PC-9 (cell line): Measurements from ENCODE around the gene TXNDC2. TPM values are rescaled to one million over a fixed set of nuclear protein-coding genes. Genes with fewer than 3 reads are reported as not detected.

Source experiments
- BruUV-seq: library from RNA; stranded (reverse); fragments of 400-500 nt; replicated peaks from 2 replicates; lab custom pipeline; 2021; lab: Mats Ljungman, UMichigan
- CTCF ChIA-PET: fragments of 300-600 bp; sonication (Branson Sonifier 250); formaldehyde crosslinking; loops from one replicate; lab custom pipeline; 2022; ENCODE audit warnings: antibody characterized with exemption; lab: Charles Lee
- POLR2A ChIA-PET: fragments of 300-600 bp; sonication (Branson Sonifier 250); formaldehyde crosslinking; loops from one replicate; lab custom pipeline; 2022; ENCODE audit warnings: antibody characterized with exemption; ENCODE audit not compliant: unreplicated experiment; lab: Charles Lee
- DNase-seq, 2 experiments: peaks; one replicate each; pipeline versions ENCODE4 v3.0.0 to v3.0.0-alpha.2; 2015 to 2022; ENCODE audit warnings: mixed read lengths in 1 of 2
- H2AFZ ChIP-seq: fragments of 200-600 bp; sonication (generic); 2 replicates; pipeline ENCODE4 v1.8.1; 2017; ENCODE audit warnings: antibody characterized with exemption
- H3F3A ChIP-seq: fragments of 200-600 bp; sonication (generic); 2 replicates; pipeline ENCODE4 v1.8.1; 2017; ENCODE audit warnings: antibody characterized with exemption, mild to moderate bottlenecking, low read depth; ENCODE audit not compliant: insufficient read depth
- H3K27ac ChIP-seq: fragments of 200-600 bp; sonication (generic); 2 replicates; pipeline ENCODE4 v1.6.1; 2016; ENCODE audit warnings: mixed run types
- H3K27me3 ChIP-seq: fragments of 200-600 bp; sonication (generic); 2 replicates; pipeline ENCODE4 v1.6.1; 2016; ENCODE audit warnings: low read depth, mixed run types; ENCODE audit not compliant: insufficient read depth
- H3K36me3 ChIP-seq: fragments of 200-600 bp; sonication (generic); 2 replicates; pipeline ENCODE4 v1.6.1; 2016; ENCODE audit warnings: low read depth, mixed run types
- H3K4me1 ChIP-seq: fragments of 200-600 bp; sonication (generic); replicated peaks from 2 replicates; pipeline ENCODE4 v1.6.1; 2016; ENCODE audit warnings: mixed run types; ENCODE audit not compliant: insufficient read depth
- H3K4me2 ChIP-seq: fragments of 200-600 bp; sonication (generic); 2 replicates; pipeline ENCODE4 v1.6.1; 2017; ENCODE audit warnings: mixed run types
- H3K4me3 ChIP-seq: fragments of 200-600 bp; sonication (generic); 2 replicates; pipeline ENCODE4 v1.6.1; 2016; ENCODE audit warnings: mixed run types
- H3K79me2 ChIP-seq: fragments of 200-600 bp; sonication (generic); 2 replicates; pipeline ENCODE4 v1.6.1; 2017; ENCODE audit warnings: low read depth, mixed run types
- H3K9me2 ChIP-seq: fragments of 200-600 bp; sonication (generic); 2 replicates; pipeline ENCODE4 v1.8.1; 2017; ENCODE audit warnings: mild to moderate bottlenecking; ENCODE audit not compliant: insufficient read depth
- H3K9me3 ChIP-seq: fragments of 200-600 bp; sonication (generic); 2 replicates; pipeline ENCODE4 v1.8.1; 2016; ENCODE audit warnings: low read depth; ENCODE audit not compliant: insufficient read depth
- H4K20me1 ChIP-seq: fragments of 200-600 bp; sonication (generic); 2 replicates; pipeline ENCODE4 v1.8.1; 2017; ENCODE audit not compliant: insufficient read depth
- EZH2 ChIP-seq: fragments of 200-600 bp; sonication (generic); IDR thresholded peaks from 2 replicates; pipeline ENCODE4 v1.8.0; 2017; ENCODE audit warnings: antibody characterized with exemption, low read depth
- intact Hi-C: fragments of 100-400 bp; cut with micrococcal nuclease; formaldehyde crosslinking; loops from one replicate; pipeline ENCODE4 v1.10.0; 2022; ENCODE audit not compliant: unreplicated experiment
- total RNA-seq: library from RNA; stranded (reverse); gene quantifications from 2 replicates; pipeline ENCODE4 v1.2.3, GENCODE V29; 2021
- TF ChIP-seq, protein P1 (sequence below): fragments of 200-600 bp; sonication (generic); conservative IDR thresholded peaks from 2 replicates; pipeline ENCODE4 v1.6.1; 2017; ENCODE audit warnings: mixed run types, antibody characterized with exemption, mild to moderate bottlenecking, moderate library complexity

Gene TXNDC2
- total RNA-seq, 1 experiment from 2014 or later = 0.11 TPM

DNA sequence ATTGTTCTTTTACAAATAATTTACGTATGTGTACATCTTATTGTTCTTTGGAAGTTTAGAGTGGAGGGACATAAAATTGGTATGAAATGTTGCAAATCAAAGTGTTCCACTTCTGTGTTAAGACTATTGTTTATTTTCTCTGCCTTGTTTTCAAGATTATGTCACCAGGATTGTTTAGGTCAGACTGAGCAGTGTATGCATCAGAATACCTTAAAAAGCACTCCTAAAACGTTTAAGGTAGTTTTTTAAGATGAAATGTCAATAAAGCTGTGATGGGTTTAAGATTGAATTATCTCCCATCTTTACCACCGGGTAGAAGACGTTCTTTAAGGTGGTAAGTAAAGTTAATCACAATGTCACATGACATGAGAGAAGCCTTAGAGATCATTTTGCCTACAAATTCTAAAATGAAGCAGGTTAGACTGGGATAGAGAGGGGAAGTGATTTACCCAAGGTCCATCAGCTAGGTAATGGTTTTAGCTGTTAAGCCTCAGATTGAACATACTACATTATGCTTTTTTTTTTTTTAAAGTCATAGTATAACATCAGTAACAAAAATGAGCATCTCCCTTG is 38.7 kb downstream of the TXNDC2 start:
- Histone ChIP-seq H3K9me3 (no peaks in the 10 kb centered on the region), H3K4me2 (no peak overlapping the region), H3F3A (peaks cover 16% of the 10 kb centered on the region), H3K79me2 (peaks cover 100% of the 10 kb centered on the region), H3K4me1 (peaks cover 47% of the 10 kb centered on the region), H2AFZ (no peak overlapping the region), H3K27ac (no peak overlapping the region), H4K20me1 (peaks cover 94% of the 10 kb centered on the region), H3K9me2 (no peaks in the 10 kb centered on the region), H3K4me3 (no peak overlapping the region), H3K27me3 (no peaks in the 10 kb centered on the region), H3K36me3 (peaks cover 5% of the 10 kb centered on the region; the same call in 1 of the 2 replicates)
- no peak for DNase-seq
- BruUV-seq = no TSS peak
- TF ChIP-seq, protein P1, sequence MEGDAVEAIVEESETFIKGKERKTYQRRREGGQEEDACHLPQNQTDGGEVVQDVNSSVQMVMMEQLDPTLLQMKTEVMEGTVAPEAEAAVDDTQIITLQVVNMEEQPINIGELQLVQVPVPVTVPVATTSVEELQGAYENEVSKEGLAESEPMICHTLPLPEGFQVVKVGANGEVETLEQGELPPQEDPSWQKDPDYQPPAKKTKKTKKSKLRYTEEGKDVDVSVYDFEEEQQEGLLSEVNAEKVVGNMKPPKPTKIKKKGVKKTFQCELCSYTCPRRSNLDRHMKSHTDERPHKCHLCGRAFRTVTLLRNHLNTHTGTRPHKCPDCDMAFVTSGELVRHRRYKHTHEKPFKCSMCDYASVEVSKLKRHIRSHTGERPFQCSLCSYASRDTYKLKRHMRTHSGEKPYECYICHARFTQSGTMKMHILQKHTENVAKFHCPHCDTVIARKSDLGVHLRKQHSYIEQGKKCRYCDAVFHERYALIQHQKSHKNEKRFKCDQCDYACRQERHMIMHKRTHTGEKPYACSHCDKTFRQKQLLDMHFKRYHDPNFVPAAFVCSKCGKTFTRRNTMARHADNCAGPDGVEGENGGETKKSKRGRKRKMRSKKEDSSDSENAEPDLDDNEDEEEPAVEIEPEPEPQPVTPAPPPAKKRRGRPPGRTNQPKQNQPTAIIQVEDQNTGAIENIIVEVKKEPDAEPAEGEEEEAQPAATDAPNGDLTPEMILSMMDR = no peak
- TF ChIP-seq EZH2 = no peak
- intact Hi-C loops = no loop called here
- ChIA-PET POLR2A (interaction anchor here (0.7 kb wide), 1 partner anchor 17 kb away, joined by 4 read pairs; no protein-coding TSS in a partner anchor), CTCF (no interaction called here)

DNA sequence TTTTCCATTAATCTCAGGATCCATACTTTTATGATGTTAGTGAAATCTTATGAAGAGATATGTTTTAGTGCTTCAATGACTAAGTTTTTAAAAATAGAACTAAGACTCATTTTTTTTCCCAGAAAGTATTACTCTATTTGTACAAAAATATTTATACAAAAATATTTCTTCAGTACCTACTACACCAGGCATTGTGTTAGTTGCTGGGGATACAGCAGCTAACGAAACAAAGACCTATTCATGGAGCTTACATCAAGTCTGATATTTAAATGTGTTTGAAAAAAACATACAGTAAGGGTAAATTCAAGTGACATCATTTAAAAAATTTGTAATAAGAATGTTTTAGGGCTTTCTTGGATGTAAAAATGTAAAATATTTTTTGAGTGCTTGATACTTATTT is 39.6 kb downstream of the TXNDC2 start:
- Histone ChIP-seq H3K27ac (no peak overlapping the region), H2AFZ (no peak overlapping the region), H3F3A (peaks cover 12% of the 10 kb centered on the region), H3K4me3 (no peak overlapping the region), H3K4me1 (peaks cover 38% of the 10 kb centered on the region), H3K36me3 (peaks cover 5% of the 10 kb centered on the region; the same call in 1 of the 2 replicates), H3K9me2 (no peaks in the 10 kb centered on the region), H3K4me2 (no peak overlapping the region), H3K9me3 (no peaks in the 10 kb centered on the region), H3K79me2 (peaks cover 100% of the 10 kb centered on the region), H3K27me3 (no peaks in the 10 kb centered on the region), H4K20me1 (peaks cover 92% of the 10 kb centered on the region)
- CTCF ChIA-PET = no interaction called here
- TF ChIP-seq EZH2 = no peak
- no peak for DNase-seq
- intact Hi-C loops = no loop called here
- POLR2A ChIA-PET = no interaction called here
- BruUV-seq = no TSS peak

DNA sequence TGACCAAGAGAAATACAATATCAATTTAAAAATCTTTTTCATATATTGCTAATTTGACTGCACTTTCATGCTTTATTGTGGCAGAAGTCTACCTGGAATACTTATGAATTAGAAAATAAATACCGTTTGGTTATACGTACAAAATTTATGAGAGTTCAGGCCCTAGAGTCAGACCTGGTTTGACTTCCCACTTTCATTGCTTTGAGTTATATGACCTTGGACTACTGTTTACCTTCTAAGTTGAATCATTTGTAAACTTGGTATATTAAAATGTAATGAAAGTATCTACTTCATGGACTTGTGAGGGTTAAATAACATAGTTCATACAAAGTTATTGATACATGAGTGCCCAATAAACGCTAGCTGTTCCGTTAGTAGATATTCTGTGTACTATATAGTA is 40.0 kb downstream of the TXNDC2 start:
- no peaks in the 10 kb centered on the region for H3K9me2 ChIP-seq
- DNase-seq = no peak
- H3F3A ChIP-seq = peaks cover 16% of the 10 kb centered on the region
- H3K79me2 ChIP-seq = peaks cover 100% of the 10 kb centered on the region
- H3K4me2 ChIP-seq = no peak overlapping the region
- ChIA-PET POLR2A (interaction anchor here (0.6 kb wide), 1 partner anchor 1940 kb away, joined by 8 read pairs; no protein-coding TSS in a partner anchor), CTCF (no interaction called here)
- H2AFZ ChIP-seq = no peak overlapping the region
- no peak overlapping the region for H3K27ac ChIP-seq
- intact Hi-C loops = no loop called here
- H3K4me3 ChIP-seq = no peak overlapping the region
- peaks cover 5% of the 10 kb centered on the region; the same call in 1 of the 2 replicates for H3K36me3 ChIP-seq
- peaks cover 35% of the 10 kb centered on the region for H3K4me1 ChIP-seq
- H4K20me1 ChIP-seq = peaks cover 92% of the 10 kb centered on the region
- no TSS peak for BruUV-seq
- TF ChIP-seq, protein P1 = no peak
- no peak for TF ChIP-seq EZH2
- H3K9me3 ChIP-seq = no peaks in the 10 kb centered on the region
- H3K27me3 ChIP-seq = no peaks in the 10 kb centered on the region
